HEK293 (cell line): ENCODE measurements around the gene ZKSCAN5.

Experiments
- CTCF ChIP-seq: fragments of 450-650 bp; formaldehyde crosslinking; IDR thresholded peaks from 2 replicates; pipeline ENCODE4 v1.5.1; 2016; ENCODE audit warnings: missing biosample characterization, missing genetic modification characterization
- HOXA7 ChIP-seq: sonication (generic); formaldehyde crosslinking; IDR thresholded peaks from 2 replicates; pipeline ENCODE4 v1.8.1; 2022; ENCODE audit warnings: missing genetic modification reagents, borderline replicate concordance
- KLF1 ChIP-seq: fragments of 450-650 bp; formaldehyde crosslinking; IDR thresholded peaks from 2 replicates; pipeline ENCODE4 v1.5.1; 2016; ENCODE audit warnings: missing biosample characterization, missing genetic modification characterization
- KLF16 ChIP-seq: fragments of 450-650 bp; formaldehyde crosslinking; IDR thresholded peaks from 2 replicates; pipeline ENCODE4 v1.5.1; 2017; ENCODE audit warnings: missing biosample characterization, missing genetic modification characterization
- MYNN ChIP-seq: fragments of 450-650 bp; formaldehyde crosslinking; IDR thresholded peaks from 2 replicates; pipeline ENCODE4 v1.5.1; 2016; ENCODE audit warnings: missing biosample characterization, missing genetic modification characterization, borderline replicate concordance
- PRDM10 ChIP-seq: fragments of 450-650 bp; formaldehyde crosslinking; IDR thresholded peaks from 2 replicates; pipeline ENCODE4 v1.5.1; 2016; ENCODE audit warnings: missing biosample characterization, missing genetic modification characterization
- PRDM6 ChIP-seq: fragments of 450-650 bp; formaldehyde crosslinking; IDR thresholded peaks from 2 replicates; pipeline ENCODE4 v1.5.1; 2017; ENCODE audit warnings: missing biosample characterization, missing genetic modification characterization
- SCRT2 ChIP-seq: fragments of 450-650 bp; formaldehyde crosslinking; IDR thresholded peaks from 2 replicates; pipeline ENCODE4 v1.5.1; 2016; ENCODE audit warnings: missing biosample characterization, missing genetic modification characterization
- SP2 ChIP-seq: fragments of 450-650 bp; formaldehyde crosslinking; IDR thresholded peaks from 2 replicates; pipeline ENCODE4 v1.5.1; 2016; ENCODE audit warnings: missing biosample characterization, missing genetic modification characterization
- ZBTB10 ChIP-seq: fragments of 450-650 bp; formaldehyde crosslinking; IDR thresholded peaks from 2 replicates; pipeline ENCODE4 v1.5.1; 2016; ENCODE audit warnings: missing biosample characterization, missing genetic modification characterization
- ZFP41 ChIP-seq: fragments of 450-650 bp; formaldehyde crosslinking; IDR thresholded peaks from 2 replicates; pipeline ENCODE4 v1.5.1; 2016; ENCODE audit warnings: missing biosample characterization, missing genetic modification characterization, borderline replicate concordance
- ZNF112 ChIP-seq: fragments of 450-650 bp; formaldehyde crosslinking; IDR thresholded peaks from 2 replicates; pipeline ENCODE4 v1.5.0; 2017; ENCODE audit warnings: missing biosample characterization, missing genetic modification characterization
- ZNF157 ChIP-seq: fragments of 450-650 bp; formaldehyde crosslinking; IDR thresholded peaks from 2 replicates; pipeline ENCODE4 v1.5.1; 2016; ENCODE audit warnings: missing biosample characterization, missing genetic modification characterization
- ZNF19 ChIP-seq: fragments of 450-650 bp; formaldehyde crosslinking; IDR thresholded peaks from 2 replicates; pipeline ENCODE4; 2016; ENCODE audit warnings: missing biosample characterization, missing genetic modification characterization, low read depth
- ZNF202 ChIP-seq: fragments of 450-650 bp; formaldehyde crosslinking; IDR thresholded peaks from 2 replicates; pipeline ENCODE4 v1.5.1; 2016; ENCODE audit warnings: missing biosample characterization, missing genetic modification characterization, borderline replicate concordance
- ZNF398 ChIP-seq: fragments of 450-650 bp; formaldehyde crosslinking; IDR thresholded peaks from 2 replicates; pipeline ENCODE4 v1.5.1; 2017; ENCODE audit warnings: missing biosample characterization, missing genetic modification characterization
- ZNF488 ChIP-seq: fragments of 450-650 bp; formaldehyde crosslinking; IDR thresholded peaks from 2 replicates; pipeline ENCODE4 v1.5.1; 2016; ENCODE audit warnings: missing biosample characterization, missing genetic modification characterization
- ZNF529 ChIP-seq: fragments of 450-650 bp; formaldehyde crosslinking; IDR thresholded peaks from 2 replicates; pipeline ENCODE4 v1.5.1; 2017; ENCODE audit warnings: missing genetic modification characterization, missing biosample characterization; ENCODE audit not compliant: insufficient replicate concordance
- ZNF561 ChIP-seq: fragments of 450-650 bp; IDR thresholded peaks from 2 replicates; pipeline ENCODE4 v1.5.1; 2018; ENCODE audit warnings: missing biosample characterization, missing genetic modification characterization, borderline replicate concordance
- ZNF660 ChIP-seq: fragments of 450-650 bp; IDR thresholded peaks from 2 replicates; pipeline ENCODE4 v1.5.1; 2018; ENCODE audit warnings: missing biosample characterization, mild to moderate bottlenecking, missing genetic modification characterization
- ZNF670 ChIP-seq: fragments of 450-650 bp; formaldehyde crosslinking; IDR thresholded peaks from 2 replicates; pipeline ENCODE4 v1.5.1; 2016; ENCODE audit warnings: missing biosample characterization, missing genetic modification characterization, low read depth
- ZNF704 ChIP-seq: fragments of 450-650 bp; formaldehyde crosslinking; IDR thresholded peaks from 2 replicates; pipeline ENCODE4 v1.5.1; 2016; ENCODE audit warnings: missing biosample characterization, missing genetic modification characterization
- ZNF768 ChIP-seq: fragments of 450-650 bp; formaldehyde crosslinking; IDR thresholded peaks from 2 replicates; pipeline ENCODE4 v1.5.1; 2018; ENCODE audit warnings: missing biosample characterization, mild to moderate bottlenecking, missing genetic modification characterization
- ZNF792 ChIP-seq: fragments of 450-650 bp; formaldehyde crosslinking; IDR thresholded peaks from 2 replicates; pipeline ENCODE4 v1.5.1; 2016; ENCODE audit warnings: missing biosample characterization, missing genetic modification characterization

ZKSCAN5 gene

GRCh38 chr7:99499721-99500636 is 4.5 kb upstream of the ZKSCAN5 start, which contains the start of gene ZNF394 (continued):
- TF ChIP-seq ZNF112 (no peak), ZNF19 (tag by site-specific recombination) (no peak), ZNF202 (tag by site-specific recombination) (no peak), ZBTB10 (tag by site-specific recombination) (peak; percentile 33; the same call in 1 of the 2 replicates), ZNF670 (tag by site-specific recombination) (no peak), PRDM10 (0 out of 2 replicates have a peak, but pooled peaks have one; percentile 62), ZNF792 (tag by site-specific recombination) (no peak), ZNF561 (no peak), ZNF704 (no peak), ZNF488 (no peak), KLF1 (tag by site-specific recombination) (0 out of 2 replicates have a peak, but pooled peaks have one; percentile 18), ZNF529 (tag by site-specific recombination) (no peak), ZFP41 (tag by site-specific recombination) (no peak), ZNF768 (tag by site-specific recombination) (no peak), KLF16 (0 out of 2 replicates have a peak, but pooled peaks have one; percentile 19), ZNF660 (tag by site-specific recombination) (peak; percentile 51; the same call in 1 of the 2 replicates), ZNF398 (tag by site-specific recombination) (no peak), MYNN (tag by site-specific recombination) (no peak), PRDM6 (no peak), CTCF (tag by site-specific recombination) (peak; percentile 33; the same call in 1 of the 2 replicates), HOXA7 (CRISPR knock-in tag) (no peak), SCRT2 (tag by site-specific recombination) (peak; percentile 74; the same call in 1 of the 2 replicates), ZNF157 (tag by site-specific recombination) (no peak), SP2 (peak; percentile 95)
